ENCODE measurements around the gene PLPP4.

PLPP4 gene

DNA sequence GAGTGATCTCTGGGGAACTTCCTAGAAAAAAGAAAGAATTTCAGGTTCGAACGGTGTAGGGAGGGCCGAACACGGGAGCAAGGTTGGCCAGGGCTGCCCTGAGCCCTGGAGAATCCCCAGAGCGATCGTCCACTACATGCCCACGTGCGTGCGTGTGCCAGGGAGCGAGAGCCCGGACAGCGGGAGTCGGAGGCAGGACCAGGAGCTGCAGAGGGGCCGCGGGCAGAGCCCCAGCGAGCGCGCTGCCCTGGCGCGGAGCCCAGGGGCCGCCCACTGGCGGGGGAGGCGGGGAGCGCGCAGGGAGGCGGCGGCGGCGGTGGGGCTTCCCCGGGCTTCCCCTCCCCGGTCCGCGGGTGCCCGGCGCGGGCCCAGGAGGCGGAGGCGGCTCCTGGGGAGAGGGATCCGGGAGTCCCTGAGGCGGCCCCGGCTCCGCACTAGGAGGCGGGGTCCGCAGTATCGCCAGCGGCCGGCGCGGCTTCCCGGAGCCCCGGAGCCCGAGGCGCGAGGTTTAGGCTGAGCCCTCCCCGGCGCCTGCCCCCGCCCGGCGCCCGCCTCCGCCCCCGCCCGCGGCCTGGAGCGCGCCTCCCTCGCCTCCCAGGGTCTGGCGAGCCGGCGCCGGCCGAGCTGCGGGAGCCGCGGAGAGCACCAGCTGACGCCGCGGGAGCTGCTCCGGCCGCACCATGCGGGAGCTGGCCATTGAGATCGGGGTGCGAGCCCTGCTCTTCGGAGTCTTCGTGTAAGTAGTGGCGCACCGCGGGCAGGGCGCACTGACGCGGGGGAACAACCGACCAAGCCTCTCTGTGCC is at the start of gene PLPP4:
TSS of gene PLPP4 (plus strand) at position 602 of the 805 bp plus-strand sequence. CDS start at position 681, 79 bp downstream.
- no peak within 1 kb of the TSS for H3K27ac ChIP-seq
- TF ChIP-seq ZFX (IDR thresholded peaks at IDR 0.05; ENCODE audit: borderline replicate concordance): no peak
- TF ChIP-seq, protein P1, sequence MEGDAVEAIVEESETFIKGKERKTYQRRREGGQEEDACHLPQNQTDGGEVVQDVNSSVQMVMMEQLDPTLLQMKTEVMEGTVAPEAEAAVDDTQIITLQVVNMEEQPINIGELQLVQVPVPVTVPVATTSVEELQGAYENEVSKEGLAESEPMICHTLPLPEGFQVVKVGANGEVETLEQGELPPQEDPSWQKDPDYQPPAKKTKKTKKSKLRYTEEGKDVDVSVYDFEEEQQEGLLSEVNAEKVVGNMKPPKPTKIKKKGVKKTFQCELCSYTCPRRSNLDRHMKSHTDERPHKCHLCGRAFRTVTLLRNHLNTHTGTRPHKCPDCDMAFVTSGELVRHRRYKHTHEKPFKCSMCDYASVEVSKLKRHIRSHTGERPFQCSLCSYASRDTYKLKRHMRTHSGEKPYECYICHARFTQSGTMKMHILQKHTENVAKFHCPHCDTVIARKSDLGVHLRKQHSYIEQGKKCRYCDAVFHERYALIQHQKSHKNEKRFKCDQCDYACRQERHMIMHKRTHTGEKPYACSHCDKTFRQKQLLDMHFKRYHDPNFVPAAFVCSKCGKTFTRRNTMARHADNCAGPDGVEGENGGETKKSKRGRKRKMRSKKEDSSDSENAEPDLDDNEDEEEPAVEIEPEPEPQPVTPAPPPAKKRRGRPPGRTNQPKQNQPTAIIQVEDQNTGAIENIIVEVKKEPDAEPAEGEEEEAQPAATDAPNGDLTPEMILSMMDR (IDR thresholded peaks at IDR 0.05): no peak

DNA sequence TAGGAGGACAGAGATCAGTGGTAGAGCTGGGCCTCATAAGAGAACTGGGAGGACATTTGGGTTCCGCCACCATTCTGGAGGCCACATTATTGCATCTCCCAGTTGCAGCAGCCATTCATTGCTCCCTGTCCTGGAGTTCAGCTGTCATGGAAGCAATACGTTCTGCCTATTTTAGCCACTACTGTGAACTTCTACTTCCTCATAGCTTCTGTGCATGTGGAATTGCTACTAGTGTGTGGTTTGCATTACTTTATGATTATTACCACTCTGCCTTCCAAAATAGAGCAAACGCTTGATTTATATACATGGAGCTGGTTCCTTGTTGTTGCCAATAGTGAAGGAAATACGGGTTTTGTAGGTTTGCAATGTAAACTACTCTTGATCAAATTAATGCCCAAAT is 47.2 kb upstream of the PLPP4 start:
- no peak overlapping the region for H3K27ac ChIP-seq
- TF ChIP-seq, protein P1 (IDR thresholded peaks at IDR 0.05): no peak
- no peak for TF ChIP-seq ZFX (IDR thresholded peaks at IDR 0.05; ENCODE audit: borderline replicate concordance)

DNA sequence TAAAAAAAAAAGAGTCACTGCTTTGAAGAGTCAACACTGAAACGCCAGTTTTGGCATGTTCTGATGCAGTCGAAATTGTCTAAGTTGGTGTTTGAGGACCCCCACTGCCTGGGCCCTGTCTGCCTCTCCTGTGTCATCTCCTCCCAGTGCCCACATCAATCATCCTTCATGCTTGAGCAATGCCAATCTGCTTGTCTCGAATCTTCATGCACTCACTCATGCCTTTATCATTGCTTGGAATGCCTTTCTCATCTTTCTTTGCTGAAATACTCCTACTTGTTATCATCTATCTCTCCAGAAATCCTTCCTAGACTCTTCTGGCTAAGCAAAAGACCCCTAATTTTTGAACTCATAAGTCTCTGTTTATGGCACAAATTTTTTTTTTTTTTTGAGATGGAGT is 42.1 kb upstream of the PLPP4 start:
- TF ChIP-seq, protein P1 (IDR thresholded peaks at IDR 0.05): no peak
- no peak for TF ChIP-seq ZFX (IDR thresholded peaks at IDR 0.05; ENCODE audit: borderline replicate concordance)
- no peak overlapping the region for H3K27ac ChIP-seq

DNA sequence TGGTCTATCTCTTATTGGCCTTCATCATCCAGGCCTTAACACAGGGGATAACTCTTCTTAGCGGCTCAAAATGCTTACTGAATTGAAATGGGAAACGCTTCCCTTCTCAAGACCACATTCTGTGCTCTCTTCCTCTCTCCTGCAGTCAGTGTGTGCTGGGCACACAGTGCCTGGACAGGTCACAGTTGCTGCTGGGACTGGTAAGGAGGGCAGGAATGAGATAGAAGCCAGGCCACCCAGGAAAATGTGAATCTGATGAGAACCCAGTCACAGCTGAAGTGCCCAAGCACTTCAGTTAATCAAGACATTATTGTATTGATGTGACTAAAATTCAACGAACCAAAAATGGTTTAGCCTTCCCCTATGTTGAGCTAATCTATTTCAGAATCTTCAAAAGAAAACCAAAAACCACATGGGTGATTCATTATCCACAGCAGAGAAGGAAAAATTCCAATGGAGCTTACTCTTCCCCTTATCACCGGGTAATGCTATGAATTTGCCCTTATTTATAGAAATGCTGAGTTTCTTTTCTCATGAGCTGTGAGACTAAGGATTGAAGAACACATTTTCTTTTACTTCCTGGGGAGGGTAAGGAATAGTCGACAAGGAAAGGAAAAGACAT is 41.2 kb upstream of the PLPP4 start:
- H3K27ac ChIP-seq: no peak overlapping the region
- TF ChIP-seq, protein P1 (IDR thresholded peaks at IDR 0.05): no peak

DNA sequence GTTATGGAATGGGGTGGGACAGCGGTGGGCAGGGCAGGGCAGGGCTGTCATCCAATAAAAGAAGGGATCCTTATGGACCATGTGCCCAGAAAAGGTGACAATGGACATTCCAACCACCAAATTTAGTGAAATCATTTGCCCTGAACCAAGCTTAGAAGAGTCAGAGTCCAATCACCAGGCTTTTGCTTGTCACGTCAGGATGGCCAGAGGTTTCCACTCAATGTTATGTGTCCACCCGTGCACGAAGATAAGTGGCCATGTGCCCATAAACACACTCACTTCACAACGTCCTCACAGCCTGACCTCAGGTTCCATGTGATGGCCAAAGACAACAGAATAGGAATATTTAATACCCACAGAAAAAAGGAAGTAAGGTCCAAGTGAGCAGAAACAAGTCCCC is 36.6 kb upstream of the PLPP4 start:
- no peak for TF ChIP-seq ZFX (IDR thresholded peaks at IDR 0.05; ENCODE audit: borderline replicate concordance)
- TF ChIP-seq, protein P1 (IDR thresholded peaks at IDR 0.05): no peak
- no peak overlapping the region for H3K27ac ChIP-seq

DNA sequence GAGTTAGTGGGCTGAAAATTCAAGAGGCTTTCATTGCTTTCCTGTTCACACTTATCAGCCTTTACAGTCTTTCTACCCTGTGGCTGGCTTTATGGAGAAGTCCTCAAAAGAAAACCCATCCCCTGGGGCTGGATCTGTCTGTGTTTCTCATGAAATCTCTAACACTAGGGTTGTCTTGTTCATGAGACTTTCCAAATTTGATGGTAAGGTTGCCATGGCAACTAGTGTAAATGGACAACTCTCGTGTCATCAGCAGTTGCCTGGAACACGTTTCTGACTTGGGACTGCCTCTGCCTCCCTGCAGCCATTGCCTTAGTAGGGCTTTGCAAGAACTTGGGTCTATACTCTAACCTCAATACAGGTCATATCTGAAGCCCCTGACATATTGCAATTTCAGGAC is 35.8 kb upstream of the PLPP4 start:
- H3K27ac ChIP-seq: no peak overlapping the region
- TF ChIP-seq, protein P1 (IDR thresholded peaks at IDR 0.05): no peak
- TF ChIP-seq ZFX (IDR thresholded peaks at IDR 0.05; ENCODE audit: borderline replicate concordance): no peak

DNA sequence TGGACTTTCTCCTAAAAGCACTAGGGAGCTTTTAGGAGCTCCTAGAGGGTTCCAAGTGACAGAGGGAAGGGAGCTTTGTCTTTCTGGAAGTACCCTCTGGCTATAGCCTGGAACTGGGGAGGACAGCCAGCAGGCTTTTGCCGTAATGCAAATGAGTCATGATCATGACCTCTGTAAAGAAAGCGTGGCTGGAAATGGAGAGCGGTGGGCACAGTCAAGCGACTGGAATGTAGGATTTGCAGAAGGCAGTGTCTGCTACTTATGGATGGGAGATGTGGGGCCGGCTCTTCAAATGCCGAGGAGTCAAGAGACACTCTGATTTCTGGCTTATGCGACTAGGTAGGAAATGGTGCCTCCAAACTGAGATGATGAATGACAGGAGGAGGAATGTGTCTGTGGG is 34.6 kb upstream of the PLPP4 start:
- H3K27ac ChIP-seq: no peak overlapping the region
- no peak for TF ChIP-seq ZFX (IDR thresholded peaks at IDR 0.05; ENCODE audit: borderline replicate concordance)
- TF ChIP-seq, protein P1 (IDR thresholded peaks at IDR 0.05): no peak
